Hepatic stellate cell (primary cell): ENCODE data around the gene CD164.
A peak's percentile ranks its signal among the peaks of the same experiment; 100 is the strongest.
"Not testable (repeated sequence)": the region's sequence is repeated elsewhere in the genome, so short reads cannot be mapped to it uniquely, and the experiment has no call there.

ENCODE experiments used
- DNase-seq: peaks from one replicate; pipeline ENCODE4 v3.0.0; 2011; ENCODE audit warnings: low spot score

Gene CD164

GRCh38 chr6:109342911-109343310 lies 39.4 kb downstream of the CD164 start:
- no peak for DNase-seq

DNA sequence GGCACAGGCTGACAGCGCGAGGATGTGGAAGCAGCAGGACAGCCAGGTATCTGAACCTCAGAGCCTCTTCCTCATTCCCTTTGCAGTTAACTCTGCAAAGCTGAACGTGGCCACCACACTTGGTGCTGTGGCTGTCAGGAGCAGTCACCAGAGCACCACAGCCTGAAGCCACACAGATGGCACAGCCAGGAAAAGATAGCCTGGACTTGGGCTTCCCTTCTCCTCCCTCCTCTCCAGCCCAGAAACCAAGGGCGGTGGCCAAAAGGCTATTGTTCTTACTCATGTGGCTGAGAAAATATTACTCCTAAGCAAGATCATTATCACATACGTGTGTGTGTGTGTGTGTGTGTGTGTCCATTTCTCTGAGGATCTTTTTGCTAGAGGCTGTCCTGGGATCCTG lies 39.8 kb downstream of the CD164 start:
- no peak for DNase-seq

DNA sequence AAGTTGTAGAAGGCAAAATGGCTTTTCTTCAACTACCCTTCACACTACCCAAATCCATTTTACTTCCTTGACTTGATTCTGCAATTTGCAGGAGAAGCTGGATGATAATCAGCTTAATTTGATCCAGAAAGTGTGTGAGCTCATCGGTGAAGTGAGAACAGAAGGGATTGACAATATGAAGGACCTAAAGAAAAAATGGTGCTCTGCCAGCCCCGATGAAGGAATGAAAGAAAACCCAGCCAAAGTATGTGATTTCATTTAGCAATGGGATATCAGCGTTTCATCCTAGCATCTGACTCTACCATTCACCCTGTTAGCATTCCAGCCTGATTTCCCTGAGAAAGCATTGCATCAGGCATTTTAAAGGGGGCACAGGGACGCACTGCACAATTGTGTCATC lies 41.5 kb downstream of the CD164 start:
- DNase-seq: no peak

- no peak for DNase-seq
Measured at GRCh38 chr6:109339906-109340678, 42.2 kb downstream of the CD164 start.

GRCh38 chr6:109336221-109336961 lies 45.9 kb downstream of the CD164 start:
- DNase-seq: peak; percentile 14

DNA sequence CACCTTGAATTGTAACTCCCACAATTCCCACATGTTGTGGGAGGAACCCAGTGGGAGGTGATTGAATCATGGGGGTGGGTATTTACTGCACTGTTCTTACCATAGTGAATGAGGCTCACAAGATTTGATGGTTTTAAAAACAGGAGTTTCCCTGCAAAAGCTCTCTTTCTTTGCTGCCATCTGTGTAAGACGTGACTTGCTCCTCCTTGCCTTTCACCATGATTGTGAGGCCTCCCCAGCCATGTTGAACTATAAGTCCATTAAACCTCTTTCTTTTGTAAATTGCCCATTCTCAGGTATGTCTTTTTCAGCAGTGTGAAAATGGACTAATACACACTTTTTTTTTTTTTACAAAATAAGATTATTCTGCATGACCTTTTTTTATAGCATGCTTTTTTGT lies 48.4 kb downstream of the CD164 start:
- not testable (repeated sequence) for DNase-seq

- no peak for DNase-seq
Measured at GRCh38 chr6:109332748-109333147, 49.5 kb downstream of the CD164 start.

- no peak for DNase-seq
Measured at GRCh38 chr6:109331081-109331480, 51.2 kb downstream of the CD164 start.

DNA sequence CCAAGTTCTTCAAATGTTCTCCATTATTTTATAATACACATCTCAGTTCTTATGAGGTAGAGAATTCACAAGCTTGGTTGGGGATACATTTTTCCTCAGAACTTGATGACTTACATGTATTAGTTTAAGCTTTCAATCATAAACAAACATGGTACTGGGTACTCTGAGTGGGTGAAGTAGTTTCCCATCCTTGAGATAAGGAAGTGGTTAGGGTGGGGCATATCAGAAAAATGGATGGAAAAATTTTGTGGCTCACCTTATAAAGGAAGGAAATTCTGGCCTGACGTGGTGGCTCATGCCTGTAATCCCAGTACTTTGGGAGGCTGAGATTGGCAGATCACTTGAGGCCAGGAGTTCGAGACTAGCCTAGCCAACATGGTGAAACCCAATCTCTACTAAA lies 52.0 kb downstream of the CD164 start:
- no peak for DNase-seq

DNA sequence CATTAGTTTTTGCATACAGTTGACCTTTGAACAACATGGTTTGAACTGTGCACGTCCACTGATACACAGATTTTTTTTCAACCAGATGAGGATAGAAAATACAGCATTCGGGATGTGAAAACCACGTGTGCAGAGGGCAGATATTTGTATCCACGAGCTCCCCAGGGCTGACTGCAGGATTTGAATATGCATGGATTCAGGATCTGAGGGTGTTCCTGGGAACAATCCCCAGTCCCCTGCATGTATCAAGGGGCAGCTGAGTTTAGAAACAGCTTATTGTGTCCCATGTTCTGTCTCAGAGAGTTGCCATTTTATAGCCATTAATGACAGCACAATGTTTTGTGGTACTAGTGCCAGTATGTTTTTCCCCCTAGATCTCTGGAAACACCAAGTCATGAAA lies 53.6 kb downstream of the CD164 start:
- no peak for DNase-seq

DNA sequence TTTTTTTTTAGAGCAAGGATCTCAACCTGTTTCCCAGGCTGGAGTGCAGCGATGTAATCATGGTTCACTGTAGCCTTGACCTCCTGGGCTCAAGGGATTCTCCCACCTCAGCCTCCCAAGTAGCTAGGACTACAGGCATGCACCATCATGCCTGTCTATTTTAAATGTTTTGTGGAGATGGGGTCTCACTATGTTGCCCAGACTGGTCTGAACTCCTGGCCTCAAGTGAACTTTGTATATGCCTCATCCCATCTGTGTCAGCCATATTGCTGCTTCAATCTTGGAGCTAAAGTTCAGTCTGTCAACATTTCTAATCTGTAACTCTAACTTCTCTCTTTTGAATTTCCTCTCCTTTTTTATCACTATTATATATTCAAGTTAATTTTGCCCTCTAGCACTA lies 54.3 kb downstream of the CD164 start:
- DNase-seq: no peak

- no peak for DNase-seq
Measured at GRCh38 chr6:109327491-109327890, 54.8 kb downstream of the CD164 start.

DNA sequence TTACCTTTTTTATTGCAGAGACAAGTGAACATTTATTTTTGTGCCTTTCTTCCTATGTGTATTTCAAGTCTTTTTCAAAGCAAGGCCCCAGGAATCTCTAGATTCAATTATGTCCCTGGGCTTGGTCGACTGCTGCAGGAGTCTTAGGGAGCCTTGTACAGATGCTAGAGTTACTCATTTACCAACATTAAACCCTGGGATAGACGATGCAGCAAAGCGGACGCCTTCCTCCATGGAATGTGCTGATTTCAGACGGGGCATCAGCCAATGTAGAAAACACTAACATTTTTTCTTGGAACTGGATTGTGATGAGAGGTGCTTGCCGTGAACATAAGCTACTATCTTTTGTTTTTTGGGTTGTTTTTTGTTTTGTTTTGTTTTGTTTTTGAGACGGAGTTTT lies 55.9 kb downstream of the CD164 start:
- no peak for DNase-seq

GRCh38 chr6:109325400-109325801 lies 56.9 kb downstream of the CD164 start:
- no peak for DNase-seq

- DNase-seq: no peak
Measured at GRCh38 chr6:109323241-109323640, 59.0 kb downstream of the CD164 start.

DNA sequence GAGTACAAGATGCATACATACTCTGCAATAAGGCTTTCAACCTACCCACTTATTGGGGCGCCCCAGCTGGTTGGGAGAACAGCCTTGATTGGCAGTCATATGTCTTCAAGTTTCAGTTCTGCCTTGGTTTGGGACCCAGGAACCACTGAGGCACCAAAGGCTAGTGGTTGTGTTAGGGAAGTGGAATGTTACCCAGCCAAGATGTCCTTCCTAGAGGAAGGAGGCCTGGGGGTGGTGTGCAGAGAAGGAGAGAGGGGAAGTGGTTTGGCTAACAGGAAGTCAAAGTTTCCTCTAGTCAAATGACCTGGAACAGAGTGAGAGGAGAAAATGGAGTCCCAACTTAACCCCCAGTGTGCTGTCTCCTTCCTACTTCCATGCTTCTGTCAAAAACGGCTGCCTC lies 59.4 kb downstream of the CD164 start:
- DNase-seq: no peak

GRCh38 chr6:109321752-109322151 lies 60.5 kb downstream of the CD164 start:
- DNase-seq: no peak

GRCh38 chr6:109320072-109320471 lies 62.2 kb downstream of the CD164 start:
- DNase-seq: no peak

DNA sequence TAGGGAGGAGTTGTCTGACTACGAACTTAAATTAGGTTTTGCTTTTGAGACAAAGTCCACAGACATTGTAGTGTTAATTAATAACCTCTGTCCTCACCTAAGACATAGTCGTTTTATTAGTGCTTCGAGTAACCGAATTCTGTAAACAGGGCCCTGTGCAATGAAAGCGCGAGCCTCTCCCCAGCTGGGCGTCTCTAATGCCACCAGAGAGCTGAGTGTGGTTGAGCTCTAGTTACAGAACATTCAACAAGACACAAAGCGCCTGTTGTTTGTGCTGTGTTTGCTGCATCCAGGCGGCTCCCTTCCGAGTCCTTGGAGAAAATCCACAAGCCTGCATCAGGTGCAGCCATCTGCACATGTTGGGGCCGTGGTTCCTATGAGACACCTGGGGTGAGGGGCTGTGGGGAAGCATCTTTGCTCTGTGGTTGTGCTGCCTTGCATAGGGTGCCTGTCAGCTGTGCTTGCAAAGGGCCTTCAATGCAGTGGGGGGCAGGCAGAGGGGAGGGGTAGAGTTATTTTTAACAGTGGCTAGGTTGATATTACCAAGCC lies 63.9 kb downstream of the CD164 start:
- no peak for DNase-seq

DNA sequence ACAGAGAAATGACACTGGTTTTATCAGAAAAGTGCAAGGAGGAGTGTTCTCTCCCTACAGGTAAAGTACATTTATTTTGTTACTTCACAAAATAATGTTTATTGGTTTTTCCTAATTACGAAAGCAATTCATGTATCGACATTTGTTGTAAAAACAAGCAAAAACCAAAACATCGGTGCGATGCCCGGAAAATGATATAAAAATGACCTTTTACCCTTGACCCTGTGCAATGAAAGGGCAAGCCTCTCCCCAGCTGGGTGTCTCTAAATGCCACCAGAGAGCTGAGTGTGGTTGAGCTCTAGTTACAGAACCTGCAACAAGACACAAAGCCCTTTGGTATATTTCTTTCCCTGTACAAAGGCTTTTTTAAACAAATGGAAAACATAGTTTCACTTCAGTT lies 65.4 kb downstream of the CD164 start:
- no peak for DNase-seq
